OCI-LY3 (cell line): ENCODE measurements around the gene SRSF7.
"Not testable (repeated sequence)": the region's sequence is repeated elsewhere in the genome, so short reads cannot be mapped to it uniquely, and the experiment has no call there.

Source experiments
- H2AFZ ChIP-seq: fragments of 200-600, 300-600 bp; shearing (Covaris generic); 2 replicates; pipeline ENCODE4 v1.6.0; 2014; ENCODE audit warnings: antibody characterized with exemption, low read depth, low read length
- H3K27ac ChIP-seq: fragments of 200-600, 300-600 bp; sonication (generic); 2 replicates; pipeline ENCODE4 v1.5.1; 2014; ENCODE audit warnings: mild to moderate bottlenecking, low read length, moderate library complexity, mixed read lengths
- H3K27me3 ChIP-seq: fragments of 200-600, 300-600 bp; sonication (generic); 2 replicates; pipeline ENCODE4 v1.6.1; 2014; ENCODE audit warnings: low read depth, low read length, mixed read lengths
- H3K36me3 ChIP-seq: fragments of 200-600, 300-600 bp; sonication (generic); replicated peaks from 2 replicates; pipeline ENCODE3; 2014; ENCODE audit warnings: low read depth, low read length, mixed read lengths
- H3K4me1 ChIP-seq: fragments of 300-600, 200-600 bp; sonication (generic); 2 replicates; pipeline ENCODE4 v1.6.1; 2014; ENCODE audit warnings: low read length, mixed read lengths
- H3K4me2 ChIP-seq: fragments of 200-600, 300-600 bp; sonication (generic); 2 replicates; pipeline ENCODE4 v1.6.1; 2014; ENCODE audit warnings: low read length, mixed read lengths
- H3K4me3 ChIP-seq: fragments of 300-600, 200-600 bp; sonication (generic); 2 replicates; pipeline ENCODE4 v1.5.1; 2014; ENCODE audit warnings: antibody characterized with exemption, mild to moderate bottlenecking, low read length, moderate library complexity
- H3K79me2 ChIP-seq: fragments of 300-600, 200-600 bp; shearing (Covaris generic); 2 replicates; pipeline ENCODE4 v1.6.1; 2014; ENCODE audit warnings: mild to moderate bottlenecking, low read length, mixed read lengths
- H3K9ac ChIP-seq: fragments of 300-600, 200-600 bp; shearing (Covaris generic); 2 replicates; pipeline ENCODE4 v1.6.0; 2014; ENCODE audit warnings: mild to moderate bottlenecking, low read length, moderate library complexity
- H3K9me3 ChIP-seq: fragments of 200-600, 300-600 bp; shearing (Covaris generic); 2 replicates; pipeline ENCODE4 v1.6.1; 2014; ENCODE audit warnings: low read length, mixed read lengths; ENCODE audit not compliant: insufficient read depth
- H4K20me1 ChIP-seq: fragments of 200-600, 300-600 bp; sonication (generic); 2 replicates; pipeline ENCODE4 v1.6.1; 2016; ENCODE audit warnings: low read length, mixed read lengths; ENCODE audit not compliant: insufficient read depth
- EZH2phosphoT487 ChIP-seq: fragments of 200-600 bp; shearing (Covaris generic); IDR thresholded peaks from 2 replicates; pipeline ENCODE4 v1.6.1; 2018; ENCODE audit warnings: antibody characterized with exemption, mixed run types, low read depth
- TF ChIP-seq, protein P1 (sequence below): fragments of 200-600, 300-600 bp; sonication (generic); IDR thresholded peaks from 2 replicates; pipeline ENCODE4 v1.5.1; 2014; ENCODE audit warnings: antibody characterized with exemption, low read length, low read depth

SRSF7 gene

GRCh38 chr2:38706846-38707345, 44.3 kb downstream of the SRSF7 start:
- no peak overlapping the region for H3K4me3 ChIP-seq
- no peak overlapping the region for H3K9ac ChIP-seq
- H3K79me2 ChIP-seq: no peaks in the 10 kb centered on the region
- TF ChIP-seq, protein P1, sequence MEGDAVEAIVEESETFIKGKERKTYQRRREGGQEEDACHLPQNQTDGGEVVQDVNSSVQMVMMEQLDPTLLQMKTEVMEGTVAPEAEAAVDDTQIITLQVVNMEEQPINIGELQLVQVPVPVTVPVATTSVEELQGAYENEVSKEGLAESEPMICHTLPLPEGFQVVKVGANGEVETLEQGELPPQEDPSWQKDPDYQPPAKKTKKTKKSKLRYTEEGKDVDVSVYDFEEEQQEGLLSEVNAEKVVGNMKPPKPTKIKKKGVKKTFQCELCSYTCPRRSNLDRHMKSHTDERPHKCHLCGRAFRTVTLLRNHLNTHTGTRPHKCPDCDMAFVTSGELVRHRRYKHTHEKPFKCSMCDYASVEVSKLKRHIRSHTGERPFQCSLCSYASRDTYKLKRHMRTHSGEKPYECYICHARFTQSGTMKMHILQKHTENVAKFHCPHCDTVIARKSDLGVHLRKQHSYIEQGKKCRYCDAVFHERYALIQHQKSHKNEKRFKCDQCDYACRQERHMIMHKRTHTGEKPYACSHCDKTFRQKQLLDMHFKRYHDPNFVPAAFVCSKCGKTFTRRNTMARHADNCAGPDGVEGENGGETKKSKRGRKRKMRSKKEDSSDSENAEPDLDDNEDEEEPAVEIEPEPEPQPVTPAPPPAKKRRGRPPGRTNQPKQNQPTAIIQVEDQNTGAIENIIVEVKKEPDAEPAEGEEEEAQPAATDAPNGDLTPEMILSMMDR: no peak
- TF ChIP-seq EZH2phosphoT487: no peak
- no peaks in the 10 kb centered on the region for H4K20me1 ChIP-seq
- H3K27ac ChIP-seq: no peak overlapping the region
- peaks cover 16% of the 10 kb centered on the region for H3K4me1 ChIP-seq
- no peak overlapping the region for H2AFZ ChIP-seq
- no peak overlapping the region for H3K4me2 ChIP-seq
- H3K27me3 ChIP-seq: no peaks in the 10 kb centered on the region
- H3K36me3 ChIP-seq: no peaks in the 10 kb centered on the region
- H3K9me3 ChIP-seq: no peaks in the 10 kb centered on the region

DNA sequence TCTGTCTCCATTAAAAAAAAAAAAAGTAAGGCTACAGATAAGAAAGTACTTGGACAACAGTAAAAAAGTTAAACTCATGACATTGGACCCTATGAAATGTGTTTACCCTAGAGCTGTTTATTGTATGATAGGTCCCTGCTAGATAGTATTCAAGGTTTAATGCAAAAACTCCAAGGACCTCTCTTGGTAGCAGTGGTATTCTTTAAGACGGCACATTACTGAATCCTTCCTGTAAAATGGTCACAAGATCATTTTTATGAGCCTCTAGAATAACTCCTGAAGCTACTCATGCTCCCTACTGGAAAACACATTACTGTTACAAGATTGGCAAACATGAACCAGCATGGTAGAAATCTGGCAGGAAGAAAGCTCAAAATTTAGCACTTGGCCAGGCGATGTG, 46.5 kb downstream of the SRSF7 start:
- no peaks in the 10 kb centered on the region for H3K79me2 ChIP-seq
- no peaks in the 10 kb centered on the region for H3K36me3 ChIP-seq
- H3K4me2 ChIP-seq: no peak overlapping the region
- H3K9me3 ChIP-seq: no peaks in the 10 kb centered on the region
- H3K4me1 ChIP-seq: peaks cover 10% of the 10 kb centered on the region
- no peak overlapping the region for H3K4me3 ChIP-seq
- no peaks in the 10 kb centered on the region for H4K20me1 ChIP-seq
- no peaks in the 10 kb centered on the region for H3K27me3 ChIP-seq
- TF ChIP-seq EZH2phosphoT487: no peak
- TF ChIP-seq, protein P1: no peak
- no peak overlapping the region for H2AFZ ChIP-seq
- H3K27ac ChIP-seq: no peak overlapping the region
- H3K9ac ChIP-seq: no peak overlapping the region

DNA sequence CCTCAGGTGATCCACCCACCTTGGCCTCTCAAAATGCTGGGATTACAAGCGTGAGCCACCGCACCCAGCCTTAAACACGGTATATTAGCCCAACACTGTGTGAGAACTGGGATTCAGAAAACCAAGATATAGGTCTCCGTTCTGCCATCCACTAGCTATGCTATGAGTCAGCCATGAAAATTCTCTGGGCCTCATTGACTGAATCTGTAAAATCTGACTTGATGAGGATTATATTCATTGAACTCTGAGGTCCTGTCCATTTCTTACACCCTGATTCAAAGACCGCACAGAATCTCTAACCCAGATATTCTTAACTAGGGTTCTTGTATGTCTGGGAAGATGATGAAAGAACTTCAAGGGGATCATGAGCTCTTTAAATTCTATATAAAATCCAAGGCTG, 47.8 kb downstream of the SRSF7 start:
- not testable (repeated sequence) for H2AFZ ChIP-seq

DNA sequence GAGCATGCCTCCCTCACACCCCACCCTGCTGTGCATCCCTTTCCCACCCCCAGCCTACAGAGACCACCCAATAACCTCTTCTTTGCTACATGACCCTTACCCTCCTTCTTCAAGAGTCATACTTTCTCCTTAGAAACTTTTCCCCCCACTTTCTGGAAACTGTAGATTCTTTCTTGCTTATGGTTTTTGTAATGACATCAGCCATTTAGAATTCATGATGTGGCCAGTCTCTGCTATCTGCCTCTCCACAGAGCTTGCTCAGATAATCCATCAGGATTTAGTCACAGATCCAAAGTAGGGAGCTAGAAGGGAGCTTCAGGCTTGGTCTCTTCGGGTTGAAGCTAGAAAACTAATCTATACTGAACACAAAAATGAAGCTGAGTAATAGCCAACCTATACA, 48.7 kb downstream of the SRSF7 start:
- H3K27me3 ChIP-seq: no peaks in the 10 kb centered on the region
- no peak overlapping the region for H3K9ac ChIP-seq
- no peaks in the 10 kb centered on the region for H3K36me3 ChIP-seq
- no peaks in the 10 kb centered on the region for H3K79me2 ChIP-seq
- H3K4me1 ChIP-seq: 0 out of 2 replicates have a peak, but pooled peaks cover 2% of the 10 kb centered on the region
- H3K4me2 ChIP-seq: no peak overlapping the region
- H4K20me1 ChIP-seq: no peaks in the 10 kb centered on the region
- no peak overlapping the region for H2AFZ ChIP-seq
- TF ChIP-seq, protein P1: no peak
- TF ChIP-seq EZH2phosphoT487: no peak
- no peak overlapping the region for H3K27ac ChIP-seq
- H3K9me3 ChIP-seq: no peaks in the 10 kb centered on the region
- H3K4me3 ChIP-seq: no peak overlapping the region

More for the DNA sequence above, 47.8 kb downstream of the SRSF7 start:
- not testable (repeated sequence) for H3K79me2 ChIP-seq, H3K27me3 ChIP-seq, H3K9me3 ChIP-seq, H3K27ac ChIP-seq, H3K4me1 ChIP-seq, H3K4me3 ChIP-seq, H3K9ac ChIP-seq, H4K20me1 ChIP-seq, H3K4me2 ChIP-seq, H3K36me3 ChIP-seq

DNA sequence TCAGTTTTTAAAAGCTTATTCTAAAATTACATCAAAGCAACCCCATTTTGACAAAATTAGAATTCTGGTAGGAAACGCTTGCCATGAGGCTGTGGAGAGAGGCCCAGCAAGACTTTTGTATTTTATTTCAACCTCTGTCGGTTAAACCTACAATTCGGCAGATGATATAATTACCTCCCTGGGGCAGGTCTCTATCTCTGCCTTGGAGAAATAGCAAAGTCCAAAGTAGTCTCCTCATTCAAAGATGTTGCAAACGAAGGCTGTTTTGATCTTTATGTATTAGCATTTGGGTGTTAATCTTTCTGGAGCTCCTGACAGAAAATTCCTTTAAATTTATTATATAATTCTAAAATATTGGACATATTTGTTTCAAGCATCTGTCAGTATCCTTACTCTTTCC, 49.6 kb downstream of the SRSF7 start:
- Histone ChIP-seq H3K36me3 (no peaks in the 10 kb centered on the region), H3K79me2 (no peaks in the 10 kb centered on the region), H3K4me2 (no peak overlapping the region), H3K4me1 (0 out of 2 replicates have a peak, but pooled peaks cover 2% of the 10 kb centered on the region), H3K4me3 (no peak overlapping the region), H3K27me3 (no peaks in the 10 kb centered on the region), H3K27ac (no peak overlapping the region), H3K9ac (no peak overlapping the region), H2AFZ (no peak overlapping the region), H4K20me1 (no peaks in the 10 kb centered on the region), H3K9me3 (no peaks in the 10 kb centered on the region)
- TF ChIP-seq, protein P1: no peak
- no peak for TF ChIP-seq EZH2phosphoT487
